Neural cell (in vitro differentiated cells): Measurements from ENCODE around the gene OR2J3.

ENCODE experiments used
- EP300 ChIP-seq: fragments of 450-650 bp; conservative IDR thresholded peaks from 2 replicates; pipeline ENCODE4 v1.6.1; 2014; ENCODE audit warnings: antibody characterized with exemption, mild to moderate bottlenecking, moderate library complexity; ENCODE audit not compliant: poor library complexity, severe bottlenecking
- EZH2 ChIP-seq: fragments of 200-600, 300-800 bp; shearing (Covaris generic), sonication (generic); IDR thresholded peaks from 2 replicates; pipeline ENCODE4 v1.6.1; 2014; ENCODE audit warnings: antibody characterized with exemption, low read length, borderline replicate concordance, mild to moderate bottlenecking; ENCODE audit not compliant: insufficient read depth, poor library complexity, severe bottlenecking
- MXI1 ChIP-seq: fragments of 450-650 bp; conservative IDR thresholded peaks from 2 replicates; pipeline ENCODE4 v1.6.1; 2014; ENCODE audit warnings: antibody characterized with exemption, mild to moderate bottlenecking; ENCODE audit not compliant: poor library complexity, severe bottlenecking
- POLR2AphosphoS5 ChIP-seq: IDR thresholded peaks from 2 replicates; pipeline ENCODE4 v1.6.1; 2012
- RAD21 ChIP-seq: fragments of 450-650 bp; conservative IDR thresholded peaks from 2 replicates; pipeline ENCODE4 v1.6.1; 2014; ENCODE audit warnings: antibody characterized with exemption, mild to moderate bottlenecking, moderate library complexity
- SMC3 ChIP-seq: fragments of 450-650 bp; conservative IDR thresholded peaks from 2 replicates; pipeline ENCODE4 v1.6.1; 2014; ENCODE audit warnings: antibody characterized with exemption, mild to moderate bottlenecking, moderate library complexity; ENCODE audit not compliant: poor library complexity
- TAF1 ChIP-seq: IDR thresholded peaks from 2 replicates; pipeline ENCODE4 v1.6.1; 2012; ENCODE audit warnings: low read depth
- TF ChIP-seq, protein P1 (sequence below): fragments of 450-650 bp; IDR thresholded peaks from 2 replicates; pipeline ENCODE4 v1.5.1; 2014; ENCODE audit warnings: antibody characterized with exemption, mild to moderate bottlenecking, moderate library complexity; ENCODE audit not compliant: poor library complexity, severe bottlenecking
- TF ChIP-seq, protein P2 (sequence below): IDR thresholded peaks from 2 replicates; pipeline ENCODE4 v1.6.1; 2012; ENCODE audit warnings: borderline replicate concordance

DNA sequence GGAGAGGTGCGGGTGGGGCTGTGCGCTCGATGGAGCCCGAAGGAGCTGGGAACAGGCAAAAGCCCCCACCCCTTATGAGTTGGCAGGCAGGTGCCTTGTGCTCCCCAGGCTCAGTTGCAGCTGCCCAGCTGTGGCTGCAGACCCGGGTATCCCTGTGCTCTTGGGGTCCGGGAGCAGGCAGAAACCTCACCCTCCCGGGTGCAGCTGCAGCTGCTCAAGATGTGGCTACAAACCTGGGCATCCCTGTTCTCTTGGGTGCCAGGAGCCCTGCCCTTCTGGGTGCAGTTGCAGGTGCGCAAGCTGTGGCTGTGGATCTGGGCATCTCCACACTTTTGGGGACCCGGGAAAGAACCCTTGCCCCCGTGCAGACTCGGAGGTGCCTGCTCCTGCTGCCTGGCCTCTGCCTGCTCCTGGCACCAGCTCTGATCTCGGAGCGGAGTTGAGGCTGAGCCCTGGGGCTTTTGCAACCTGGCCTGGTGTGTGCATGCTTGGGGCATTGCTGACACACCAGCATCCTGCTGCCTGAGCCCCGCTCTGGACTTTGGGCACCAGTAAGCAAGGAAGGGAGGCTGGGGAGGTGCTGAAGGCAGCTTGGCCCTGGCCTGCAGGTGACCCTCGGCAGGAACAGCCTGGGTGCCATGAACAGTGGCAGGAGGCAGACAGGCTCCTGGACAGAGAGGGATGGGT, 21.6 kb downstream of the OR2J3 start:
- TF ChIP-seq, protein P1, sequence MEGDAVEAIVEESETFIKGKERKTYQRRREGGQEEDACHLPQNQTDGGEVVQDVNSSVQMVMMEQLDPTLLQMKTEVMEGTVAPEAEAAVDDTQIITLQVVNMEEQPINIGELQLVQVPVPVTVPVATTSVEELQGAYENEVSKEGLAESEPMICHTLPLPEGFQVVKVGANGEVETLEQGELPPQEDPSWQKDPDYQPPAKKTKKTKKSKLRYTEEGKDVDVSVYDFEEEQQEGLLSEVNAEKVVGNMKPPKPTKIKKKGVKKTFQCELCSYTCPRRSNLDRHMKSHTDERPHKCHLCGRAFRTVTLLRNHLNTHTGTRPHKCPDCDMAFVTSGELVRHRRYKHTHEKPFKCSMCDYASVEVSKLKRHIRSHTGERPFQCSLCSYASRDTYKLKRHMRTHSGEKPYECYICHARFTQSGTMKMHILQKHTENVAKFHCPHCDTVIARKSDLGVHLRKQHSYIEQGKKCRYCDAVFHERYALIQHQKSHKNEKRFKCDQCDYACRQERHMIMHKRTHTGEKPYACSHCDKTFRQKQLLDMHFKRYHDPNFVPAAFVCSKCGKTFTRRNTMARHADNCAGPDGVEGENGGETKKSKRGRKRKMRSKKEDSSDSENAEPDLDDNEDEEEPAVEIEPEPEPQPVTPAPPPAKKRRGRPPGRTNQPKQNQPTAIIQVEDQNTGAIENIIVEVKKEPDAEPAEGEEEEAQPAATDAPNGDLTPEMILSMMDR = no peak
- TF ChIP-seq, protein P2, sequence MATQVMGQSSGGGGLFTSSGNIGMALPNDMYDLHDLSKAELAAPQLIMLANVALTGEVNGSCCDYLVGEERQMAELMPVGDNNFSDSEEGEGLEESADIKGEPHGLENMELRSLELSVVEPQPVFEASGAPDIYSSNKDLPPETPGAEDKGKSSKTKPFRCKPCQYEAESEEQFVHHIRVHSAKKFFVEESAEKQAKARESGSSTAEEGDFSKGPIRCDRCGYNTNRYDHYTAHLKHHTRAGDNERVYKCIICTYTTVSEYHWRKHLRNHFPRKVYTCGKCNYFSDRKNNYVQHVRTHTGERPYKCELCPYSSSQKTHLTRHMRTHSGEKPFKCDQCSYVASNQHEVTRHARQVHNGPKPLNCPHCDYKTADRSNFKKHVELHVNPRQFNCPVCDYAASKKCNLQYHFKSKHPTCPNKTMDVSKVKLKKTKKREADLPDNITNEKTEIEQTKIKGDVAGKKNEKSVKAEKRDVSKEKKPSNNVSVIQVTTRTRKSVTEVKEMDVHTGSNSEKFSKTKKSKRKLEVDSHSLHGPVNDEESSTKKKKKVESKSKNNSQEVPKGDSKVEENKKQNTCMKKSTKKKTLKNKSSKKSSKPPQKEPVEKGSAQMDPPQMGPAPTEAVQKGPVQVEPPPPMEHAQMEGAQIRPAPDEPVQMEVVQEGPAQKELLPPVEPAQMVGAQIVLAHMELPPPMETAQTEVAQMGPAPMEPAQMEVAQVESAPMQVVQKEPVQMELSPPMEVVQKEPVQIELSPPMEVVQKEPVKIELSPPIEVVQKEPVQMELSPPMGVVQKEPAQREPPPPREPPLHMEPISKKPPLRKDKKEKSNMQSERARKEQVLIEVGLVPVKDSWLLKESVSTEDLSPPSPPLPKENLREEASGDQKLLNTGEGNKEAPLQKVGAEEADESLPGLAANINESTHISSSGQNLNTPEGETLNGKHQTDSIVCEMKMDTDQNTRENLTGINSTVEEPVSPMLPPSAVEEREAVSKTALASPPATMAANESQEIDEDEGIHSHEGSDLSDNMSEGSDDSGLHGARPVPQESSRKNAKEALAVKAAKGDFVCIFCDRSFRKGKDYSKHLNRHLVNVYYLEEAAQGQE = no peak
- no peak for TF ChIP-seq RAD21
- no peak for TF ChIP-seq MXI1
- TF ChIP-seq EZH2 = no peak
- no peak for TF ChIP-seq POLR2AphosphoS5
- no peak for TF ChIP-seq EP300
- TF ChIP-seq TAF1 = no peak
- no peak for TF ChIP-seq SMC3
